ENCODE data around the gene EGF.
A peak's percentile ranks its signal among the peaks of the same experiment; 100 is the strongest.
"Not testable (repeated sequence)": the region's sequence is repeated elsewhere in the genome, so short reads cannot be mapped to it uniquely, and the experiment has no call there.

Gene EGF

DNA sequence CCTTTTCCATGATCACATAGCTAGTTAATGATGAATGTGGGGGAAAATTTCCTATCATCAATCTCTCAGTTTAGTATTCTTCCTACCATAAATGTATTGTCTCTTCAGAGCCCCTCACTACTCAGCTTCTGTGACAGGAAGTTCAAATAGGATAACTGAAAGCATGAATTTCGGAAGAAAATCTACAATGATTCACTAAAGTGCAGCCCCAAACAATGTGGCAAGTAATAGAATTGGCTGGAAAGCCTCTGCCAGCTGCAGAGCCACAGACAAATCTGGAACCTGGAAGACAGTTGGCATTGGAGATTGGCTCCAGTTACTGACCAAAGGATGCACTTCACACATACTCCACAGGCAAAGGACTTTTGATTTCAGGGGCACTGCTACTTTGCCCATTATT, 35.2 kb downstream of the EGF start (continued):
- no peak for TF ChIP-seq YY1 (tag by site-specific recombination; IDR thresholded peaks at IDR 0.05)

DNA sequence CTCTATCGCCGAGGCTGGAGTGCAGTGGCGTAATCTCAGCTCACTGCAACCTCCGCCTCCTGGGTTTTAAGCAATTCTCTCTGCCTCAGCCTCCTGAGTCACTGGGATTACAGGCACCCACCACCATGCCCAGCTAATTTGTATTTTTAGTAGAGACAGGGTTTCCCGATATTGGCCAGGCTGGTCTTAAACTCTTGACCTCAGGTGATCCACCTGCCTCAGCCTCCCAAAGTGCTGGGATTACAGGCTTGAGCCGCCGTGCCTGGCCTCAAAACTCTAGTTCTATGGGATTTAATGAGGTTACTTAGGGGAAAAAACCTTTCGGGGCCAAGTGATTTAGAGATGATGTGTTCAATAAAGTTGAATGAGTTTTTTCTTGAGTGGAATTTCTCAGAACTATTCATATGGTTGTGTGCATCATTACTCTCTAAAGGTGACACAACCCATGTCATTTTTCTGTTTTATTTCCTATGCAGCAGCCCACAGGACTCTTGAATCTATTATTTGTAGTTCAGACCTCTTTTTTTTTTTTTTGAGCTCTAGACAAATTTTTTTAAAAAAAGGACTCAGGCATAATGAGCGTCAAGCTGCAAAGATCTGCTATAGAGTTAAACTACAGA, 36.5 kb downstream of the EGF start:
- H3K27ac ChIP-seq (ENCODE audit: extremely low read depth, low read depth, low read length); H3K9me3 ChIP-seq (ENCODE audit: control insufficient read depth, insufficient read depth, low read depth, low read length); H3K4me1 ChIP-seq (ENCODE audit: control insufficient read depth, insufficient read depth, low read length); H3K4me3 ChIP-seq (ENCODE audit: low read depth, low read length); POLR2A ChIA-PET; H3K36me3 ChIP-seq (ENCODE audit: control insufficient read depth in 2 of 2, insufficient read depth in 1 of 2, low read length in 2 of 2): not testable (repeated sequence)
- CTCF ChIA-PET: interaction anchor here (0.7 kb wide), 1 partner anchor 30 kb away, joined by 3 read pairs; no protein-coding TSS in a partner anchor

- H3K4me3 ChIP-seq (ENCODE audit: low read depth, low read length): no peak overlapping the region
- H3K27ac ChIP-seq (ENCODE audit: extremely low read depth, low read depth, low read length): no peak overlapping the region
- H3K9me3 ChIP-seq (ENCODE audit: control insufficient read depth, insufficient read depth, low read depth, low read length): no peaks in the 10 kb centered on the region
- ChIA-PET CTCF (no interaction called here), POLR2A (no interaction called here)
- no peaks in the 10 kb centered on the region for H3K4me1 ChIP-seq (ENCODE audit: control insufficient read depth, insufficient read depth, low read length)
- TF ChIP-seq ZNF654 (tag by site-specific recombination; IDR thresholded peaks at IDR 0.05; ENCODE audit: low read depth) (peak; percentile 10; the same call in 1 of the 2 replicates), ZNF114 (tag by site-specific recombination; IDR thresholded peaks at IDR 0.05) (no peak), ZNF335 (tag by site-specific recombination; conservative IDR thresholded peaks at IDR 0.05) (no peak), ZNF24 (tag by site-specific recombination; IDR thresholded peaks at IDR 0.05) (no peak), ZNF394 (tag by site-specific recombination; IDR thresholded peaks at IDR 0.05; ENCODE audit: borderline replicate concordance) (no peak), FEZF1 (tag by site-specific recombination; IDR thresholded peaks at IDR 0.05) (peak; percentile 77), ZNF202 (tag by site-specific recombination; IDR thresholded peaks at IDR 0.05; ENCODE audit: borderline replicate concordance) (no peak), ZNF416 (tag by site-specific recombination; IDR thresholded peaks at IDR 0.05) (no peak), ZNF843 (tag by site-specific recombination; IDR thresholded peaks at IDR 0.05) (no peak)
- TF ChIP-seq, protein P1, sequence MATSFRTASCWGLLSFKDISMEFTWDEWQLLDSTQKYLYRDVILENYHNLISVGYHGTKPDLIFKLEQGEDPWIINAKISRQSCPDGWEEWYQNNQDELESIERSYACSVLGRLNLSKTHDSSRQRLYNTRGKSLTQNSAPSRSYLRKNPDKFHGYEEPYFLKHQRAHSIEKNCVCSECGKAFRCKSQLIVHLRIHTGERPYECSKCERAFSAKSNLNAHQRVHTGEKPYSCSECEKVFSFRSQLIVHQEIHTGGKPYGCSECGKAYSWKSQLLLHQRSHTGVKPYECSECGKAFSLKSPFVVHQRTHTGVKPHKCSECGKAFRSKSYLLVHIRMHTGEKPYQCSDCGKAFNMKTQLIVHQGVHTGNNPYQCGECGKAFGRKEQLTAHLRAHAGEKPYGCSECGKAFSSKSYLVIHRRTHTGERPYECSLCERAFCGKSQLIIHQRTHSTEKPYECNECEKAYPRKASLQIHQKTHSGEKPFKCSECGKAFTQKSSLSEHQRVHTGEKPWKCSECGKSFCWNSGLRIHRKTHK (tag by site-specific recombination; IDR thresholded peaks at IDR 0.05): no peak
- H3K36me3 ChIP-seq (ENCODE audit: control insufficient read depth in 2 of 2, insufficient read depth in 1 of 2, low read length in 2 of 2): no peaks in the 10 kb centered on the region
These were observed 39.9 kb downstream of the EGF start for GRCh38 chr4:109952612-109953011.

- Histone ChIP-seq H3K4me1 (ENCODE audit: control insufficient read depth, insufficient read depth, low read length) (no peaks in the 10 kb centered on the region), H3K36me3 (ENCODE audit: control insufficient read depth in 2 of 2, insufficient read depth in 1 of 2, low read length in 2 of 2) (no peaks in the 10 kb centered on the region), H3K9me3 (ENCODE audit: control insufficient read depth, insufficient read depth, low read depth, low read length) (no peaks in the 10 kb centered on the region), H3K27ac (ENCODE audit: extremely low read depth, low read depth, low read length) (no peak overlapping the region), H3K4me3 (ENCODE audit: low read depth, low read length) (no peak overlapping the region)
- TF ChIP-seq ZNF10 (tag by site-specific recombination; IDR thresholded peaks at IDR 0.05) (no peak), ZSCAN23 (tag by site-specific recombination; IDR thresholded peaks at IDR 0.05) (no peak), ZNF473 (tag by site-specific recombination; IDR thresholded peaks at IDR 0.05) (no peak), ZBTB48 (tag by site-specific recombination; IDR thresholded peaks at IDR 0.05) (no peak), ZNF394 (tag by site-specific recombination; IDR thresholded peaks at IDR 0.05; ENCODE audit: borderline replicate concordance) (no peak), ZBTB20 (tag by site-specific recombination; IDR thresholded peaks at IDR 0.05) (no peak), ZNF184 (tag by site-specific recombination; IDR thresholded peaks at IDR 0.05) (no peak)
- CTCF ChIA-PET: no interaction called here
- POLR2A ChIA-PET: no interaction called here
These were observed 40.9 kb downstream of the EGF start for GRCh38 chr4:109953556-109953955.

DNA sequence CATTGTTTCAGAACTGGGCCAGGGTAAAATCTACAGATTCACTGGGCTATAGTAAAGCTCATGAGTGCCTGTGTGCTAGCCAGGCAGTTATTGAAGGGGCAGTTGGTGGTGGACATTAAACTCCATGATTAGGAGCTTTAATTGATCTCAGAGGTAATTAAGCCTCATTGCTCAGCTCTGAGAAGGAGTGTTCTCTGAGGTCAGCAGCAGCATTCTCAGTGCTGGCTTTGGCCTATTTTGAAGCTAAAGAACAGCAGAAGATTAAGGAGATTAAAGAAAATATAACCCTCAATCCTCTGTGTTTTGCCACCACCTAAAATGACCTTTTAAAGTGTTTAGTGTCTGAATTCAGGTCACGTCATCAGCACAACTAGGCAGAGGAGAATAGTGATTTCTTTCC, 42.5 kb downstream of the EGF start:
- CTCF ChIA-PET: interaction anchor here (0.7 kb wide), 1 partner anchor 23 kb away, joined by 6 read pairs; no protein-coding TSS in a partner anchor
- Histone ChIP-seq H3K9me3 (ENCODE audit: control insufficient read depth, insufficient read depth, low read depth, low read length) (no peaks in the 10 kb centered on the region), H3K27ac (ENCODE audit: extremely low read depth, low read depth, low read length) (no peak overlapping the region), H3K4me1 (ENCODE audit: control insufficient read depth, insufficient read depth, low read length) (no peaks in the 10 kb centered on the region), H3K36me3 (ENCODE audit: control insufficient read depth in 2 of 2, insufficient read depth in 1 of 2, low read length in 2 of 2) (no peaks in the 10 kb centered on the region), H3K4me3 (ENCODE audit: low read depth, low read length) (no peak overlapping the region)
- POLR2A ChIA-PET: no interaction called here
- TF ChIP-seq ZNF521 (tag by site-specific recombination; IDR thresholded peaks at IDR 0.05) (no peak), ZNF416 (tag by site-specific recombination; IDR thresholded peaks at IDR 0.05) (no peak), ZNF555 (tag by site-specific recombination; conservative IDR thresholded peaks at IDR 0.05) (no peak), ZNF561 (tag by site-specific recombination; IDR thresholded peaks at IDR 0.05; ENCODE audit: borderline replicate concordance) (no peak), KLF17 (tag by site-specific recombination; IDR thresholded peaks at IDR 0.05) (no peak), ZNF404 (tag by site-specific recombination; IDR thresholded peaks at IDR 0.05) (no peak), ZNF366 (tag by site-specific recombination; conservative IDR thresholded peaks at IDR 0.05) (no peak)
- TF ChIP-seq, protein P2, sequence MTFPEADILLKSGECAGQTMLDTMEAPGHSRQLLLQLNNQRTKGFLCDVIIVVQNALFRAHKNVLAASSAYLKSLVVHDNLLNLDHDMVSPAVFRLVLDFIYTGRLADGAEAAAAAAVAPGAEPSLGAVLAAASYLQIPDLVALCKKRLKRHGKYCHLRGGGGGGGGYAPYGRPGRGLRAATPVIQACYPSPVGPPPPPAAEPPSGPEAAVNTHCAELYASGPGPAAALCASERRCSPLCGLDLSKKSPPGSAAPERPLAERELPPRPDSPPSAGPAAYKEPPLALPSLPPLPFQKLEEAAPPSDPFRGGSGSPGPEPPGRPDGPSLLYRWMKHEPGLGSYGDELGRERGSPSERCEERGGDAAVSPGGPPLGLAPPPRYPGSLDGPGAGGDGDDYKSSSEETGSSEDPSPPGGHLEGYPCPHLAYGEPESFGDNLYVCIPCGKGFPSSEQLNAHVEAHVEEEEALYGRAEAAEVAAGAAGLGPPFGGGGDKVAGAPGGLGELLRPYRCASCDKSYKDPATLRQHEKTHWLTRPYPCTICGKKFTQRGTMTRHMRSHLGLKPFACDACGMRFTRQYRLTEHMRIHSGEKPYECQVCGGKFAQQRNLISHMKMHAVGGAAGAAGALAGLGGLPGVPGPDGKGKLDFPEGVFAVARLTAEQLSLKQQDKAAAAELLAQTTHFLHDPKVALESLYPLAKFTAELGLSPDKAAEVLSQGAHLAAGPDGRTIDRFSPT (tag by site-specific recombination; IDR thresholded peaks at IDR 0.05): no peak
